Esophagus squamous epithelium (tissue), 5 donors: Measurements from ENCODE around the gene CFAP299. TPM values are rescaled to one million over a fixed set of nuclear protein-coding genes. Genes with fewer than 3 reads are reported as not detected.

ENCODE experiments used
- DNase-seq: peaks from one replicate; lab custom pipeline; 2025; lab: John Stamatoyannopoulos, UW
- H3K27ac ChIP-seq, 4 donors: fragments of 200-600 bp; sonication (generic); one replicate each; pipeline ENCODE4 v1.5.1; 2016 to 2019; ENCODE audit warnings: mild to moderate bottlenecking in 1 of 4
- H3K27me3 ChIP-seq, 4 donors: fragments of 200-600 bp; sonication (generic); 1 replicate in 3 of 4; 2 replicates in 1 of 4; pipeline versions ENCODE4 v1.5.1 to v1.6.0; 2017 to 2021; ENCODE audit warnings: antibody characterized with exemption in 1 of 4
- H3K36me3 ChIP-seq, 3 donors: fragments of 200-600 bp; sonication (generic); one replicate each; pipeline ENCODE4 v1.5.1; 2016 to 2019
- H3K4me1 ChIP-seq, 3 donors: fragments of 200-600 bp; sonication (generic); one replicate each; pipeline ENCODE4 v1.5.1; 2017 to 2019
- H3K4me3 ChIP-seq, 4 donors: fragments of 200-600 bp; sonication (generic); 1 replicate in 3 of 4; 2 replicates in 1 of 4; pipeline ENCODE4 v1.5.1; 2016 to 2019; ENCODE audit warnings: mild to moderate bottlenecking in 2 of 4, moderate library complexity in 1 of 4
- H3K9me3 ChIP-seq, 3 donors: fragments of 200-600 bp; sonication (generic); one replicate each; pipeline ENCODE4 v1.5.1; 2016 to 2019
- CTCF ChIP-seq, 6 experiments: fragments of 450-650 bp in 4 of 6; fragments of 200-600 bp in 2 of 6; sonication (generic) in 2 of 6; IDR thresholded peaks; one replicate each; pipeline ENCODE4 v1.5.1; 2016 to 2019; ENCODE audit warnings: antibody characterized with exemption in 6 of 6, mild to moderate bottlenecking in 4 of 6, moderate library complexity in 4 of 6
- POLR2A ChIP-seq, 4 donors: fragments of 450-650 bp; IDR thresholded peaks; one replicate each; pipeline ENCODE4 v1.6.1; 2017; ENCODE audit warnings: antibody characterized with exemption in 4 of 4, mild to moderate bottlenecking in 4 of 4, moderate library complexity in 3 of 4
- WGBS, 2 donors: methylation state at CpG; one replicate each; pipeline ENCODE4 v1.1.5; 2018; 5-methylcytosine and 5-hydroxymethylcytosine counted together
- intact Hi-C: fragments of 100-400 bp; cut with DNase I; formaldehyde crosslinking; loops from one replicate; pipeline ENCODE4 v1.15.0; 2022
- total RNA-seq, 4 donors: library from RNA; depleted of rRNA; stranded (reverse); fragments of >200 nt; gene quantifications; one replicate each; pipeline ENCODE4 v1.1.0, GENCODE V29; 2016
- donor health status: DM: yes; HTN: yes; CAD: no.

CFAP299 gene
- total RNA-seq, 4 donors from 2014 or later: not detected

GRCh38 chr4:80413086-80413485 lies 77.6 kb downstream of the CFAP299 start:
- no peaks in the 10 kb centered on the region for H3K4me1 ChIP-seq
- H3K27ac ChIP-seq: no peak overlapping the region
- H3K27me3 ChIP-seq: no peaks in the 10 kb centered on the region
- H3K9me3 ChIP-seq: no peaks in the 10 kb centered on the region
- WGBS, 2 donors: 8 to 12% methylated on average over 2 of the region's 2 CpGs
- H3K4me3 ChIP-seq: no peak overlapping the region
- intact Hi-C loops: no loop called here
- no peak for DNase-seq
- TF ChIP-seq POLR2A (IDR thresholded peaks at IDR 0.05): no peak
- TF ChIP-seq CTCF (IDR thresholded peaks at IDR 0.05): no peak
- no peaks in the 10 kb centered on the region for H3K36me3 ChIP-seq

GRCh38 chr4:80417019-80417418 lies 81.5 kb downstream of the CFAP299 start:
- no peaks in the 10 kb centered on the region for H3K9me3 ChIP-seq
- no peaks in the 10 kb centered on the region for H3K4me1 ChIP-seq
- DNase-seq: no peak
- no peaks in the 10 kb centered on the region for H3K36me3 ChIP-seq
- no peak overlapping the region for H3K27ac ChIP-seq
- WGBS, 2 donors: 80 to 90% methylated on average over 2 of the region's 2 CpGs
- H3K4me3 ChIP-seq: no peak overlapping the region
- no peaks in the 10 kb centered on the region for H3K27me3 ChIP-seq
- intact Hi-C loops: no loop called here
- TF ChIP-seq CTCF (IDR thresholded peaks at IDR 0.05): no peak

GRCh38 chr4:80419946-80420345 lies 84.4 kb downstream of the CFAP299 start:
- Histone ChIP-seq H3K9me3 (no peaks in the 10 kb centered on the region), H3K27me3 (no peaks in the 10 kb centered on the region), H3K4me1 (no peaks in the 10 kb centered on the region), H3K27ac (no peak overlapping the region), H3K36me3 (no peaks in the 10 kb centered on the region), H3K4me3 (no peak overlapping the region)
- DNase-seq: no peak
- intact Hi-C loops: no loop called here
- WGBS, 2 donors: 75 to 77% methylated on average over 1 of the region's 1 CpG
- TF ChIP-seq CTCF (IDR thresholded peaks at IDR 0.05) (no peak), POLR2A (IDR thresholded peaks at IDR 0.05) (no peak)

- WGBS, 2 donors: 86 to 100% methylated on average over 1 of the region's 1 CpG
- H3K4me1 ChIP-seq: no peaks in the 10 kb centered on the region
- TF ChIP-seq POLR2A (IDR thresholded peaks at IDR 0.05): no peak
- no peak for TF ChIP-seq CTCF (IDR thresholded peaks at IDR 0.05)
- no peak overlapping the region for H3K27ac ChIP-seq
- H3K4me3 ChIP-seq: no peak overlapping the region
- H3K27me3 ChIP-seq: no peaks in the 10 kb centered on the region
- H3K36me3 ChIP-seq: no peaks in the 10 kb centered on the region
- H3K9me3 ChIP-seq: no peaks in the 10 kb centered on the region
- DNase-seq: no peak
- intact Hi-C loops: no loop called here
Observed at GRCh38 chr4:80420638-80421037, 85.1 kb downstream of the CFAP299 start.

- no peaks in the 10 kb centered on the region for H3K4me1 ChIP-seq
- intact Hi-C loops: no loop called here
Observed at GRCh38 chr4:80422727-80423404, 87.3 kb downstream of the CFAP299 start.

More at GRCh38 chr4:80422727-80423404, 87.3 kb downstream of the CFAP299 start:
- TF ChIP-seq POLR2A (IDR thresholded peaks at IDR 0.05): no peak
- no peak for TF ChIP-seq CTCF (IDR thresholded peaks at IDR 0.05)
- Histone ChIP-seq H3K9me3 (no peaks in the 10 kb centered on the region), H3K4me3 (no peak overlapping the region), H3K27me3 (no peaks in the 10 kb centered on the region), H3K36me3 (no peaks in the 10 kb centered on the region), H3K27ac (no peak overlapping the region)
- 64 to 81% methylated on average over 1 of the region's 1 CpG for WGBS, 2 donors
- DNase-seq: no peak
